OCI-LY7 (cell line): ENCODE results near the gene KCNQ1OT1. TPM values are rescaled to one million over a fixed set of nuclear protein-coding genes. Genes with fewer than 3 reads are reported as not detected.

Source experiments
- BruUV-seq: library from RNA; stranded (reverse); fragments of 400-500 nt; replicated peaks from 2 replicates; lab custom pipeline; 2021; lab: Mats Ljungman, UMichigan
- CTCF ChIA-PET: fragments of 300-600 bp; sonication (Branson Sonifier 250); formaldehyde crosslinking; loops from one replicate; lab custom pipeline; 2022; ENCODE audit warnings: antibody characterized with exemption; ENCODE audit not compliant: unreplicated experiment; lab: Charles Lee
- POLR2A ChIA-PET: fragments of 300-600 bp; sonication (Branson Sonifier 250); formaldehyde crosslinking; loops from one replicate; lab custom pipeline; 2022; ENCODE audit warnings: antibody characterized with exemption; lab: Charles Lee
- DNase-seq: peaks from one replicate; pipeline ENCODE4 v3.0.0-alpha.2; 2015; ENCODE audit warnings: low spot score
- H2AFZ ChIP-seq: fragments of 200-600 bp; sonication (generic), shearing (Covaris generic); 2 replicates; pipeline ENCODE4 v1.6.1; 2014; ENCODE audit warnings: mild to moderate bottlenecking, antibody characterized with exemption, low read length, moderate library complexity
- H3K27ac ChIP-seq: fragments of 200-600 bp; sonication (generic); 2 replicates; pipeline ENCODE4 v1.5.1; 2014; ENCODE audit warnings: mixed run types, low read depth, mild to moderate bottlenecking, moderate library complexity, low read length, inconsistent platforms; ENCODE audit not compliant: poor library complexity, severe bottlenecking
- H3K36me3 ChIP-seq: fragments of 200-600 bp; sonication (generic); 2 replicates; pipeline ENCODE4 v1.6.1; 2014; ENCODE audit warnings: mild to moderate bottlenecking, antibody characterized with exemption, low read length, moderate library complexity, mixed read lengths; ENCODE audit not compliant: insufficient read depth
- H3K4me1 ChIP-seq: fragments of 200-600 bp; sonication (generic); 2 replicates; pipeline ENCODE4 v1.5.1; 2014; ENCODE audit warnings: mild to moderate bottlenecking, low read length; ENCODE audit not compliant: insufficient read depth, poor library complexity, severe bottlenecking
- H3K4me2 ChIP-seq: fragments of 200-600 bp; sonication (generic); 2 replicates; pipeline ENCODE4 v1.6.1; 2014; ENCODE audit warnings: mild to moderate bottlenecking, low read length
- H3K4me3 ChIP-seq: fragments of 200-600 bp; sonication (generic); 2 replicates; pipeline ENCODE4 v1.5.1; 2014; ENCODE audit warnings: mild to moderate bottlenecking, low read depth, low read length; ENCODE audit not compliant: poor library complexity, severe bottlenecking
- H3K79me2 ChIP-seq: fragments of 200-600 bp; sonication (generic); 2 replicates; pipeline ENCODE4 v1.6.1; 2016; ENCODE audit warnings: low read depth, mild to moderate bottlenecking, low read length, moderate library complexity, mixed read lengths; ENCODE audit not compliant: insufficient read depth
- H3K9me2 ChIP-seq: fragments of 200-600 bp; sonication (generic); 2 replicates; pipeline ENCODE4 v1.6.1; 2016; ENCODE audit warnings: mild to moderate bottlenecking, low read length, mixed read lengths; ENCODE audit not compliant: insufficient read depth
- H3K9me3 ChIP-seq: fragments of 200-600 bp; sonication (generic); 2 replicates; pipeline ENCODE4 v1.6.1; 2014; ENCODE audit warnings: mild to moderate bottlenecking, mixed run types, low read length, mixed read lengths
- H4K20me1 ChIP-seq: fragments of 200-600 bp; sonication (generic); 2 replicates; pipeline ENCODE4 v1.6.1; 2014; ENCODE audit warnings: mild to moderate bottlenecking, antibody characterized with exemption, low read length, moderate library complexity, mixed read lengths; ENCODE audit not compliant: insufficient read depth
- EZH2phosphoT487 ChIP-seq: fragments of 200-600 bp; sonication (generic); IDR thresholded peaks from 2 replicates; pipeline ENCODE4 v1.6.1; 2018; ENCODE audit warnings: low read depth, borderline replicate concordance, mild to moderate bottlenecking, mixed run types, antibody characterized with exemption, low read length, moderate library complexity, mixed read lengths
- intact Hi-C: fragments of 100-400 bp; cut with micrococcal nuclease; formaldehyde crosslinking; loops from one replicate; pipeline ENCODE4 v1.10.0; 2022; ENCODE audit not compliant: unreplicated experiment
- total RNA-seq, 2 experiments: library from RNA; depleted of rRNA in 1 of 2; stranded (reverse); fragments of >200 nt in 1 of 2; shearing (Covaris generic) in 1 of 2; gene quantifications; 2 replicates each; pipeline ENCODE4 v1.2.3, GENCODE V29; 2014 to 2022
- TF ChIP-seq, protein P1 (sequence below): fragments of 200-600 bp; sonication (generic); conservative IDR thresholded peaks from 2 replicates; pipeline ENCODE4 v1.5.1; 2014; ENCODE audit warnings: mild to moderate bottlenecking, antibody characterized with exemption, low read length, moderate library complexity, mixed read lengths

The KCNQ1OT1 gene
- total RNA-seq, 2 experiments from 2014 or later, result 2.9 to 3.4 TPM

DNA sequence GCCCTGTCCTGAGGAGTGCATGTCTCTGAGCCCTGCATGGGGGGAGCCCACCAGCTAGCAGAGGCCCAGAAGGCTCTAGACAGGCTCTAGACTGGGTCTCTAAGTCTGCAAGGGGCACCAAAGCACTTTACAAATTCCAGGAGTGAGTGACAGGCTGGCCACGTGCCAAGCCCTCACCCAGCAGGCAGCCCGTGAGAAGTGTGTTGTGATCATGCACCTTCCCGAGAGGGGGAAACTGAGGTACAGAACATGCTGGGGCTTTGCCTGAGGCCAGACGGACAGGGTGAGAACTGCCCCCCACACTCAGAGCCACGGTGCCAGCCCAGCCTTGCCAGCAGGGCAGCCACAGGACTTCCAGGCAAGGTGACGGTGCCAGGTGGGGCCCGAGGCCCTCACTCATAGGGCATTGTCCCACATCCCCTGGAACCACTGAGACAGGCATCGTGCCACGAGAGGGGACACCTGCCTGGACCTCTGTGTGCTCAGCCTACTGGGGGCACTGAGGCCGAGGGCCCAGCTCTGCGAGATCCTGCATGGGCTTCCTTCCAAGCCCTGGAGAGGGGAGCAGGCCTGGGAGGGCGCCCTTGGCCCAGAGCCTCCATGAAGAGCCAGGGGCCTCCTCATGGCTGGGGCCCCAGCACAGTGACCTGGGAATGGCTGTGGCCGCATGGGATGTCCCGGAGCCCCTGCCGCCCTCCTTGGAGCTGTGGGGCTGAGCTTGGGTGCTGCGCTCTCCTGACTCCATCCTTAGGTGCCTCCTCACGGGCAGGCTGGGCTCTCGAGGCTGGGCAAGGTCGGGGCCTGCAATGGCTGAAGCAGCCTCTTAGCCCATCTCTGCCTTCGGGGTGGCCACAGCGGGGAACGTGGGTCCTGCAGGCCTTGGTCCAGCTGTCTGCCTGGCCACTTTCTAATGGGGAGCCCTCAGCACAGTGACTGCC lies 121.5 kb downstream of the KCNQ1OT1 start:
- no peaks in the 10 kb centered on the region for H3K9me3 ChIP-seq
- intact Hi-C loops, result no loop called here
- BruUV-seq, result no TSS peak
- H3K36me3 ChIP-seq, result no peaks in the 10 kb centered on the region
- DNase-seq, result no peak
- POLR2A ChIA-PET, result no interaction called here
- TF ChIP-seq, protein P1, sequence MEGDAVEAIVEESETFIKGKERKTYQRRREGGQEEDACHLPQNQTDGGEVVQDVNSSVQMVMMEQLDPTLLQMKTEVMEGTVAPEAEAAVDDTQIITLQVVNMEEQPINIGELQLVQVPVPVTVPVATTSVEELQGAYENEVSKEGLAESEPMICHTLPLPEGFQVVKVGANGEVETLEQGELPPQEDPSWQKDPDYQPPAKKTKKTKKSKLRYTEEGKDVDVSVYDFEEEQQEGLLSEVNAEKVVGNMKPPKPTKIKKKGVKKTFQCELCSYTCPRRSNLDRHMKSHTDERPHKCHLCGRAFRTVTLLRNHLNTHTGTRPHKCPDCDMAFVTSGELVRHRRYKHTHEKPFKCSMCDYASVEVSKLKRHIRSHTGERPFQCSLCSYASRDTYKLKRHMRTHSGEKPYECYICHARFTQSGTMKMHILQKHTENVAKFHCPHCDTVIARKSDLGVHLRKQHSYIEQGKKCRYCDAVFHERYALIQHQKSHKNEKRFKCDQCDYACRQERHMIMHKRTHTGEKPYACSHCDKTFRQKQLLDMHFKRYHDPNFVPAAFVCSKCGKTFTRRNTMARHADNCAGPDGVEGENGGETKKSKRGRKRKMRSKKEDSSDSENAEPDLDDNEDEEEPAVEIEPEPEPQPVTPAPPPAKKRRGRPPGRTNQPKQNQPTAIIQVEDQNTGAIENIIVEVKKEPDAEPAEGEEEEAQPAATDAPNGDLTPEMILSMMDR, result no peak
- no peak for TF ChIP-seq EZH2phosphoT487
- H3K4me3 ChIP-seq, result no peak overlapping the region
- H3K9me2 ChIP-seq, result no peaks in the 10 kb centered on the region
- no peaks in the 10 kb centered on the region for H3K79me2 ChIP-seq
- H3K4me1 ChIP-seq, result no peaks in the 10 kb centered on the region
- no peak overlapping the region for H3K27ac ChIP-seq
- no peak overlapping the region for H2AFZ ChIP-seq
- H4K20me1 ChIP-seq, result no peaks in the 10 kb centered on the region
- H3K4me2 ChIP-seq, result no peak overlapping the region
- CTCF ChIA-PET, result no interaction called here

DNA sequence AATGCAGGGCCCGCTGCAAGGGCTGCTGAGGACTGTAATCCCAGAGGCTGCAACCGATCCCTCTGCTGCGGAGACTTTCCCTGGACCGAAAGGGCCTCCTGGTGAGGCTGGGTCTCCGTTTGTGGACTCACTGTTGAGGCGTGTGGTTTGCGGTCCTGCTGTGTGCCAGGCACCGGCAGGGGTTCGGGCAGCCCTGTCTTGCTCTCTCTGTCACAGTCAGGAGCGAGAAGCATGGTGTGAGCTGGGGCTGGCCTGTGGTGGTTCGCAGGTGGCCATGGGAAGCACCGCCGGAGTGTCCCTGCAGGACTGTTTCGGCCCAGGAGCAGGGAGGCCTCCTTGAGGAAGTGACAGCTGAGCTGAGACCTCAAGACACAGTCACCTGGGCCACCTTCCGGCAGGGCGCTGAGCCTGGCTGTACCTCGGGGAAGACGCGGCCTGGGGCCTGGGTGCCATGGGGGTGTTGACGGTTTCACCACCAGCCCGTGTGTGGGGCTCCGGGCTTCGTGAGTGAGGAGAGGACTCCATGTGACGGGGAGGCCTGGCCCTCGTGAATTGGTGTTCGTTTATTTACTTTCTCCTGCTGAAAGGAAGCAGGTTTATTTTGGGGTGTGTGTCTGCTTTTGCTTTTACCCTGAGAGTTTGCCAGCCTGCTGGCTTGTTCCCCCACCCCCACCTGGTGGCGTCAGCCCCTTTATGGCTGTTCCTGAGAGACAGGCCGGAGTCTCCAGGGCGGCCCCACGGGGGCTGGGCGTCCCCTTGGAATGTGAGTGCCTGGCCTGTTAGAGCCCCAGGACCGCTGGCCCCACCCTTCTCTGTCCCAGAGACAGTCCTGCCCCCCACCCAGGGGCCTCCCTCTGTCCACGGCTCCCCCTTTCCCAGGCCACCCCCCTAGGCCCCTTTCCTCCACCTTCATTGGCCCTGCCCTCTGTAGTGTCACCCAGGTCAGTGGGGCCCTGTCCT lies 122.5 kb downstream of the KCNQ1OT1 start:
- Histone ChIP-seq H3K4me2 (no peak overlapping the region), H2AFZ (no peak overlapping the region), H3K9me3 (no peaks in the 10 kb centered on the region), H3K27ac (no peak overlapping the region), H3K4me3 (no peak overlapping the region), H3K79me2 (no peaks in the 10 kb centered on the region), H3K4me1 (no peaks in the 10 kb centered on the region), H3K36me3 (no peaks in the 10 kb centered on the region), H4K20me1 (no peaks in the 10 kb centered on the region), H3K9me2 (no peaks in the 10 kb centered on the region)
- no peak for TF ChIP-seq EZH2phosphoT487
- TF ChIP-seq, protein P1, result no peak
- CTCF ChIA-PET, result no interaction called here
- POLR2A ChIA-PET, result no interaction called here
- DNase-seq, result no peak
- BruUV-seq, result no TSS peak
- intact Hi-C loops, result no loop called here
